CD4-positive, alpha-beta T cell (primary cell): ENCODE data around the gene RAPSN. TPM values are rescaled to one million over a fixed set of nuclear protein-coding genes. Genes with fewer than 3 reads are reported as not detected.

Experiments used
- ATAC-seq: fragments of 200-7000 bp; cut with Tn5 transposase; one replicate; pipeline ENCODE4 v1.10.0; 2022; ENCODE audit warnings: mild to moderate bottlenecking; ENCODE audit not compliant: poor library complexity
- CTCF ChIA-PET: fragments of 350-600 bp; sonication (Branson Sonifier 250); formaldehyde crosslinking; loops from one replicate; lab custom pipeline; 2021; ENCODE audit warnings: antibody characterized with exemption, inconsistent platforms; lab: Charles Lee
- POLR2A ChIA-PET: fragments of 350-600 bp; sonication (Branson Sonifier 250); formaldehyde crosslinking; loops from one replicate; lab custom pipeline; 2021; ENCODE audit warnings: antibody characterized with exemption, inconsistent platforms; lab: Charles Lee
- DNase-seq, 14 experiments: peaks; one replicate each; pipeline ENCODE4 v3.0.0-alpha.2; 2013 to 2020; ENCODE audit warnings: mixed read lengths in 2 of 14
- H3K27ac ChIP-seq, 2 donors: one replicate each; pipeline versions ENCODE4 v1.5.1 to v1.7.0; 2013; ENCODE audit warnings: low read length in 2 of 2, low read depth in 1 of 2, mild to moderate bottlenecking in 1 of 2
- H3K27me3 ChIP-seq, 2 experiments: 1 replicate in 1 of 2; 2 replicates in 1 of 2; pipeline versions ENCODE4 v1.6.1 to v1.7.0; 2013; ENCODE audit warnings: low read length in 2 of 2, control low read depth in 1 of 2, mild to moderate bottlenecking in 1 of 2, moderate library complexity in 1 of 2; ENCODE audit not compliant: insufficient read depth in 2 of 2, control insufficient read depth in 1 of 2
- H3K36me3 ChIP-seq: one replicate; pipeline ENCODE4 v1.6.1; 2013; ENCODE audit warnings: low read length, control low read depth; ENCODE audit not compliant: insufficient read depth
- H3K4me1 ChIP-seq: one replicate; pipeline ENCODE4 v1.6.1; 2013; ENCODE audit warnings: low read length, control low read depth; ENCODE audit not compliant: insufficient read depth
- H3K4me3 ChIP-seq: one replicate; pipeline ENCODE4 v1.5.1; 2013; ENCODE audit warnings: mild to moderate bottlenecking, low read length, moderate library complexity
- H3K9me3 ChIP-seq, 2 experiments: 1 replicate in 1 of 2; 2 replicates in 1 of 2; pipeline versions ENCODE4 v1.6.1 to v1.7.0; 2013; ENCODE audit warnings: low read length in 2 of 2, mild to moderate bottlenecking in 2 of 2, control low read depth in 1 of 2, moderate library complexity in 1 of 2; ENCODE audit not compliant: control insufficient read depth in 1 of 2, insufficient read depth in 1 of 2
- H3K27ac Mint-ChIP-seq: one replicate; pipeline ENCODE4 v1.8.0; 2020; ENCODE audit warnings: mixed read lengths
- H3K27me3 Mint-ChIP-seq: one replicate; pipeline ENCODE4 v1.8.0; 2021; ENCODE audit warnings: mixed read lengths
- H3K36me3 Mint-ChIP-seq: one replicate; pipeline ENCODE4 v1.8.0; 2021; ENCODE audit warnings: low read depth, mixed read lengths
- H3K4me1 Mint-ChIP-seq: one replicate; pipeline ENCODE4 v1.8.0; 2021; ENCODE audit warnings: low read depth, mixed read lengths
- H3K4me3 Mint-ChIP-seq: one replicate; pipeline ENCODE4 v1.8.0; 2020; ENCODE audit warnings: mild to moderate bottlenecking, mixed read lengths
- H3K9me3 Mint-ChIP-seq: one replicate; pipeline ENCODE4 v1.8.0; 2020; ENCODE audit warnings: mixed read lengths
- CTCF ChIP-seq: fragments of 200-600 bp; IDR thresholded peaks from one replicate; pipeline ENCODE4 v1.8.0; 2022; ENCODE audit warnings: antibody characterized with exemption, mild to moderate bottlenecking
- intact Hi-C, 2 experiments: fragments of 100-400 bp; cut with DNase I in 1 of 2; cut with micrococcal nuclease in 1 of 2; formaldehyde crosslinking; loops; one replicate each; pipeline versions ENCODE4 v1.15.1 to v1.9.0; 2023 to 2025; cut with DNase I, micrococcal nuclease
- total RNA-seq, 174 experiments: library from RNA in 2 of 174; stranded (reverse) in 2 of 174; gene quantifications; one replicate each; pipeline ENCODE4 v1.2.3 and lab custom pipeline; 2021 to 2026

Gene RAPSN
- total RNA-seq, 2 experiments from 2014 or later: 0.56 to 0.85 TPM

GRCh38 chr11:47399860-47400767 lies 48.8 kb downstream of the RAPSN start:
- no peaks in the 10 kb centered on the region for H3K36me3 ChIP-seq
- peak overlapping the region; percentile 90 for H3K4me3 Mint-ChIP-seq
- peaks cover 34% of the 10 kb centered on the region for H3K4me1 ChIP-seq
- peak; percentile 76 for ATAC-seq
- H3K27me3 Mint-ChIP-seq: no peaks in the 10 kb centered on the region
- H3K36me3 Mint-ChIP-seq: no peaks in the 10 kb centered on the region
- TF ChIP-seq CTCF: no peak
- no peaks in the 10 kb centered on the region for H3K9me3 Mint-ChIP-seq
- intact Hi-C loops: loop anchor here in 1 of 2 experiments (10.0 kb wide), 2 partner anchors 365 to 465 kb away; partner anchors contain the start of genes CSTPP1 and FNBP4
- peaks cover 33% of the 10 kb centered on the region for H3K4me1 Mint-ChIP-seq
- H3K27ac ChIP-seq: peak overlapping the region; percentile 65 to 67
- ChIA-PET POLR2A (interaction anchor here (0.6 to 1.7 kb wide), 9 partner anchors 8 to 29 kb away, joined by 3 to 12 read pairs (median 4); partner anchors contain the start of genes PSMC3, SLC39A13 and SPI1), CTCF (interaction anchor here (0.6 to 2.0 kb wide), 4 partner anchors 8 to 54 kb away, joined by 3 to 9 read pairs (median 3); partner anchors contain the start of gene SLC39A13)
- H3K4me3 ChIP-seq: peak overlapping the region; percentile 71
- DNase-seq: peak in 10 of 14 experiments; percentile 31 to 70 (median 50)
- H3K9me3 ChIP-seq: no peaks in the 10 kb centered on the region
- peak overlapping the region; percentile 78 for H3K27ac Mint-ChIP-seq
- H3K27me3 ChIP-seq: no peaks in the 10 kb centered on the region

- H3K4me3 Mint-ChIP-seq: peak overlapping the region; percentile 67
- H3K27me3 ChIP-seq: no peaks in the 10 kb centered on the region
- peak overlapping the region in 1 of 2 donors; percentile 7 for H3K27ac ChIP-seq
- CTCF ChIA-PET: interaction anchor here (0.9 kb wide), 2 partner anchors 13 to 24 kb away, joined by 3 read pairs; no protein-coding TSS in a partner anchor
- POLR2A ChIA-PET: interaction anchor here (1.0 to 1.1 kb wide), 2 partner anchors 9 to 24 kb away, joined by 3 read pairs; no protein-coding TSS in a partner anchor
- H3K4me3 ChIP-seq: no peak overlapping the region
- intact Hi-C loops: no loop called here
- no peak for TF ChIP-seq CTCF
- H3K36me3 Mint-ChIP-seq: no peaks in the 10 kb centered on the region
- peaks cover 2% of the 10 kb centered on the region for H3K36me3 ChIP-seq
- no peaks in the 10 kb centered on the region for H3K9me3 Mint-ChIP-seq
- peaks cover 50% of the 10 kb centered on the region for H3K4me1 ChIP-seq
- DNase-seq (peak in 1 of 14 experiments; percentile 2), ATAC-seq (no peak)
- no peaks in the 10 kb centered on the region for H3K9me3 ChIP-seq
- no peaks in the 10 kb centered on the region for H3K27me3 Mint-ChIP-seq
- H3K27ac Mint-ChIP-seq: peak overlapping the region; percentile 78
- peaks cover 47% of the 10 kb centered on the region for H3K4me1 Mint-ChIP-seq
Measured at GRCh38 chr11:47398551-47398950, 50.4 kb downstream of the RAPSN start.

- ChIA-PET CTCF (interaction anchor here (0.9 kb wide), 2 partner anchors 13 to 24 kb away, joined by 3 read pairs; no protein-coding TSS in a partner anchor), POLR2A (interaction anchor here (1.0 to 1.1 kb wide), 2 partner anchors 8 to 24 kb away, joined by 3 read pairs; no protein-coding TSS in a partner anchor)
- Mint-ChIP-seq H3K4me1 (peaks cover 50% of the 10 kb centered on the region), H3K4me3 (peak overlapping the region; percentile 67), H3K27me3 (no peaks in the 10 kb centered on the region), H3K9me3 (no peaks in the 10 kb centered on the region), H3K27ac (peak overlapping the region; percentile 78), H3K36me3 (no peaks in the 10 kb centered on the region)
- no peak overlapping the region for H3K4me3 ChIP-seq
- H3K4me1 ChIP-seq: peaks cover 54% of the 10 kb centered on the region
- no peaks in the 10 kb centered on the region for H3K9me3 ChIP-seq
- peaks cover 2% of the 10 kb centered on the region for H3K36me3 ChIP-seq
- no peak for TF ChIP-seq CTCF
- intact Hi-C loops: no loop called here
- DNase-seq (peak in 1 of 14 experiments; percentile 2), ATAC-seq (no peak)
- H3K27ac ChIP-seq: peak overlapping the region in 1 of 2 donors; percentile 7
- no peaks in the 10 kb centered on the region for H3K27me3 ChIP-seq
Measured at GRCh38 chr11:47398011-47398410, 50.9 kb downstream of the RAPSN start.
